Lower leg skin (tissue), 3 donors: ENCODE results near the gene FOXC2.

Experiments
- CTCF ChIP-seq, 3 donors: fragments of 450-650 bp; IDR thresholded peaks; one replicate each; pipeline ENCODE4 v1.5.1; 2016; ENCODE audit warnings: antibody characterized with exemption in 3 of 3, mild to moderate bottlenecking in 3 of 3, moderate library complexity in 2 of 3
- POLR2A ChIP-seq, 2 donors: fragments of 450-650 bp; IDR thresholded peaks; one replicate each; pipeline ENCODE4 v1.6.1; 2016 to 2017; ENCODE audit warnings: antibody characterized with exemption in 2 of 2, mild to moderate bottlenecking in 1 of 2, moderate library complexity in 1 of 2

GRCh38 chr16:86571530-86571915 lies 4.9 kb downstream of the FOXC2 start:
- TF ChIP-seq CTCF (IDR thresholded peaks at IDR 0.05) (no peak), POLR2A (IDR thresholded peaks at IDR 0.05) (no peak)
